GM18861 (cell line): ENCODE measurements around the gene LRBA.

ENCODE experiments used
- ATAC-seq: cut with Tn5 transposase; IDR thresholded peaks from one replicate; pipeline ENCODE4 v1.9.1; 2021; ENCODE audit not compliant: unreplicated experiment

LRBA gene

GRCh38 chr4:150231107-150231770 lies 783.8 kb downstream of the LRBA start:
- ATAC-seq: no peak

DNA sequence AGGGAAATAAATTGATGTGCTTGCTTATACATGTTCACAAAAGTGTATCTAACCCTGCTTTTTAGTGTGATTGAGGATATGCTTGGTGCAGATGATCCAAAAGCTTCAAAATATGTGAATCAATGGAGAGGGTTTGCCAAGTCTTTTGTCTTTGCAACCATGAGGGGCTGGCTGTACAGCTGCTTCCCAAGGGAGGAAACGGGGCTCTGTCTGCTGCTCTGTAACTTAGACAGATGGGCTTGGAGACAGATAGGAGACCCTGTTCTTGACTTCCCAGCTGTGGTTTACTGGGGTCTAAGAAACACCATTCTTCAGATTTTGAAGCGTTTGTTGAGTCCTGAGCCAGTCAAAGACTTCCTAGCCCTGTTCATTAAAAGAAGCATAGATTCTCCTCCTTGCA lies 784.5 kb downstream of the LRBA start:
- no peak for ATAC-seq

DNA sequence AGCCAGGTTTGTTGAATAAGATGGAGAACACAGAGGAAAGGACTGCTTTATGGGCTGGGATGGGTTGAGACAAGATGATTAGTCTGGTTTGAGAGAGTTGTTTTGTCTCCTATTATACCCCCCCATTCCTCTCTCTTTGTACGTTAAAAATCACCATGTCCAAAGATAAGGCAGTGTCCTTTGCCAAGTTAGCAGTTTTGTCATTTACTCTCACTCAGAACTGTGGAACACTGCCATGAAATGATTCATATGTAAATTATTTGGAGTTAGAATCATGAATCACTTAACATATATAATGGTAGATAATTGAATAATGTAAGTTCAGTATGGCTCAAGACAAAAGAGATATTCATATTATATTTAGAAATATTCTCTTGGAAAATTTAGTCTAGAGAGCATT lies 785.6 kb downstream of the LRBA start:
- no peak for ATAC-seq

DNA sequence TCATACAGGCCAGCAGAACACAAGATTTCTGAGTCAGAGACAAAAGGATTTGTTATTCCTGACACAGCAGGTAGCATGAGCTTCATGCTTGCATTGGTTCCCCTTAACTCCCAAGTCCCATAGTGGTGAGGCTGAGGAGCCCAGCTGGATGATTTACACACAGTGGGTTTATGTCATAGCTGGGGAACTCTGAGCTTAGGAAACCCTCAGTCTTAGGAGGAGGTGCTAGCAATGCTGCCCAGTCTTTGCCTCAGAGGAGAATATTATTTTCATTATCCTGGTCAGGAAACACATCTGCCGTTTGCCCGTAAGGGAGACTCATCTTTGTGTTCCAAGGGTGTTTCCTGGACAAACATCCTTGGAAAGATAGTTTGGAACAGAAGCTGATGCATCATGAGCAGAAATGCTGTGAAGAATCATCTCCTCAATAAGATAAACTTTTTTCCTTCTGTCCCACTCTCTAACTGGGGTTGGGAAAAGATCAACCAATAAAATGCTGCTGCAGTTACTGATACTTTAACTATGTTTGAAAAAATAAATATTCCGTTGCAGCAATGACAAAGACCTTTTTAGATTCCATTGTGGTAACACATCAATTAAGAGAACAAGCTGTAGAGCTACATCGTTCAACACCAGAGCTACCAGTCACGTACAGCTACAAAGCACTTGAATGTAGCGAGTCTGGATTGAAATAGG lies 790.0 kb downstream of the LRBA start:
- ATAC-seq: no peak

DNA sequence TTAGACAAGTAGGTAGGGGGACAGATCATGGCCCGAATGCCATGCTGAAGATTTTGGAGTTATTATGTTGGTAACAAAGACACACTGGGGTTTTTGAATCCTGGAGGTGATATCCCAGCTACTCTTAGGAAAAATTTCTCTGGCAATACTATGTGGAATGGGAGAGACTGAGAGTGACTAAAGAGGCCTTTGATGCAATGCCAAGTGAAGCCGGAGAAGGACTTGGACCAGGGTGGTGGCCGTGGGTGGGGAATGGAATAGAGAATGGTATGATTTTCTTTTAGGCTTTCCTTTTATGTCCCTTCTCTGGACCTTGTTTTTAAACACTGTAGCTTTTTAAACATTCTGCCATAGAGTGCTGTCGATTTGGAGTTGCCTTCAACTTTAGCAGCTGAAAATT lies 795.2 kb downstream of the LRBA start:
- ATAC-seq: no peak

- no peak for ATAC-seq
Measured at GRCh38 chr4:150218447-150218846, 796.6 kb downstream of the LRBA start.

DNA sequence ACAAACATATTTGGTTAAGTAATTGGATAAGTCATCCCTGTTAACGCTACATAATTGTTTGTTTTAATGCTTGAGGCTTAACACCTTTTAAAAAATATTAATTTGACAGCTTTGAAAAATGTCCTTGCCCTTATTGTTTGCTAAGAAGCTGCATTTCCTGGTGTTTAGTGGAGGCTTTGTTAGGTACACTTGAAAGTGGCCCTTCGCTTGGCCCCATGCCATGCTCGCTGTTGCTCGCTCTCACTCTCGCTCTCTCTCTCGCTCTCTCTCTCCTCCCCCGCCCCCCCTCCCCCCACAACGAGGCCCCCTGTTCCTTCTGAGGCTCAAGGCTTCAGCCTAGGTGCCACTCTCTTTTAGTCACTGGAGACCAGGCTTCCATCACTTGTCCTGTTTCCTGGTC lies 797.3 kb downstream of the LRBA start:
- no peak for ATAC-seq

DNA sequence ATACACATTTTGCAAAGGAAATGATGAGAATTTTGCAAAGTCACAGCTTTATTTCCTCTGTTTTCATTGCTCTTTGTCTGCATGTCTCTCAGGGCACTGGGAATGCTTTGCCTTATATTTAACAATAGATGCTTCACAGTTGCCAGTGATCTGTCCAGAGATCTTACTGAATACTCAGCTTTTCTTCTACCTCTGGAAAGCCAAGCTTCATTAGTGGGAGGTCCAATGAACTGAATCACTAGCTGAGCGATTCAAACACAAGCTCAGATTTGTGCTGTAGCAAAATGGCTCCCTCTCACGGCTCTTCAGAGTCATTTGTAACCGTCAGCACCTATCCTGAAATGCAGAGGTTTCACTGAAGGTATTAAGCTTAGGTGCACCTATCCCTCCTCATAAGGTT lies 797.9 kb downstream of the LRBA start:
- no peak for ATAC-seq

- no peak for ATAC-seq
Measured at GRCh38 chr4:150216726-150217125, 798.4 kb downstream of the LRBA start.

DNA sequence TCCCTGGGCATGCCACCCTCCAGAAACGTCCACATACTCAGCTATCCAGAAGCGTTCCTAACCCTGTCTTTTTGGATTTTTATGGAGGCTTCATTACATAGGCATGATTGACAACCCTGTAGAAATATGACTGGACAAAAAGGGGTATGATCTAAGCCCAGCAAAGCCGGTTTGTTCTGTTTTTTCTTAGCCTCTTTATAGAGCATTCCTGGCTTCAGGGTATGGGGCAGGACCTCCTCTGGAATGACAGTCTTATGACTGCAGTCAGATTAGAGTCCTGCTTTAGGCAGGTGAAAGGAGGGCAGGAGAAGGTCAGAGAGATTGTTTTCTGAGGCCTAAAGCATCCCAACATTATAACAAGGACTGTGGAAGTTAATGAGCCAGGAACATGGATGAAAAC lies 799.5 kb downstream of the LRBA start:
- ATAC-seq: no peak
